H9 (cell line): ENCODE results near the gene C1QB. TPM values are rescaled to one million over a fixed set of nuclear protein-coding genes. Genes with fewer than 3 reads are reported as not detected.

Experiments used
- DNase-seq: peaks from one replicate; pipeline ENCODE4 v3.0.0-alpha.2; 2017
- H2AFZ ChIP-seq: one replicate; pipeline ENCODE4 v1.6.1; 2013; ENCODE audit warnings: mild to moderate bottlenecking, low read length, control low read depth, moderate library complexity
- H2AK5ac ChIP-seq: 2 replicates; pipeline ENCODE4 v1.6.1; 2013; ENCODE audit warnings: low read length, control low read depth, mixed read lengths; ENCODE audit not compliant: insufficient read length
- H2BK120ac ChIP-seq: one replicate; pipeline ENCODE4 v1.6.1; 2013; ENCODE audit warnings: low read depth, mild to moderate bottlenecking, low read length, control low read depth, inconsistent platforms; ENCODE audit not compliant: poor library complexity, severe bottlenecking
- H2BK12ac ChIP-seq: 2 replicates; pipeline ENCODE4 v1.6.1; 2013; ENCODE audit warnings: low read length, control low read depth, mixed read lengths, low read depth; ENCODE audit not compliant: insufficient read length
- H2BK15ac ChIP-seq: 2 replicates; pipeline ENCODE4 v1.6.1; 2013; ENCODE audit warnings: low read depth, low read length, control low read depth
- H2BK20ac ChIP-seq: one replicate; pipeline ENCODE4 v1.6.1; 2013; ENCODE audit warnings: low read depth, mild to moderate bottlenecking, low read length, control low read depth, inconsistent platforms; ENCODE audit not compliant: poor library complexity, severe bottlenecking
- H2BK5ac ChIP-seq: 2 replicates; pipeline ENCODE4 v1.6.1; 2013; ENCODE audit warnings: low read length, control low read depth, mixed read lengths; ENCODE audit not compliant: insufficient read length
- H3K14ac ChIP-seq: 2 replicates; pipeline ENCODE4 v1.6.1; 2013; ENCODE audit warnings: low read length, control low read depth; ENCODE audit not compliant: insufficient read depth
- H3K18ac ChIP-seq: 2 replicates; pipeline ENCODE4 v1.6.1; 2013; ENCODE audit warnings: low read depth, mild to moderate bottlenecking, mixed read lengths, low read length, control low read depth; ENCODE audit not compliant: insufficient read length
- H3K23ac ChIP-seq: 2 replicates; pipeline ENCODE4 v1.6.1; 2013; ENCODE audit warnings: low read length, control low read depth, mixed read lengths, low read depth; ENCODE audit not compliant: insufficient read length
- H3K23me2 ChIP-seq: 2 replicates; pipeline ENCODE4 v1.6.1; 2013; ENCODE audit warnings: low read depth, mild to moderate bottlenecking, mixed read lengths, low read length, control low read depth; ENCODE audit not compliant: insufficient read length, poor library complexity, severe bottlenecking
- H3K27ac ChIP-seq: 2 replicates; pipeline ENCODE4 v1.5.1; 2013; ENCODE audit warnings: low read length, control low read depth, mixed read lengths, low read depth; ENCODE audit not compliant: insufficient read length
- H3K27me3 ChIP-seq: 2 replicates; pipeline ENCODE4 v1.6.1; 2013; ENCODE audit warnings: low read length, control low read depth, inconsistent platforms; ENCODE audit not compliant: insufficient read depth
- H3K4ac ChIP-seq: 2 replicates; pipeline ENCODE4 v1.6.1; 2013; ENCODE audit warnings: low read depth, mild to moderate bottlenecking, control low read depth, inconsistent platforms, low read length, moderate library complexity
- H3K4me1 ChIP-seq: 2 replicates; pipeline ENCODE4 v1.6.1; 2013; ENCODE audit warnings: low read length, control low read depth, inconsistent platforms; ENCODE audit not compliant: insufficient read depth
- H3K4me2 ChIP-seq: 2 replicates; pipeline ENCODE4 v1.6.1; 2013; ENCODE audit warnings: low read length, control low read depth, mixed read lengths; ENCODE audit not compliant: insufficient read length, insufficient read depth
- H3K56ac ChIP-seq: 2 replicates; pipeline ENCODE4 v1.6.1; 2013; ENCODE audit warnings: low read depth, mild to moderate bottlenecking, mixed read lengths, low read length, control low read depth; ENCODE audit not compliant: insufficient read length
- H3K79me1 ChIP-seq: 2 replicates; pipeline ENCODE4 v1.6.1; 2013; ENCODE audit warnings: low read depth, mild to moderate bottlenecking, moderate library complexity, low read length, control low read depth, inconsistent platforms; ENCODE audit not compliant: insufficient read depth, poor library complexity, severe bottlenecking
- H3K79me2 ChIP-seq: 2 replicates; pipeline ENCODE4 v1.6.1; 2013; ENCODE audit warnings: low read length, control low read depth, inconsistent platforms; ENCODE audit not compliant: insufficient read depth
- H3K9ac ChIP-seq: 2 replicates; pipeline ENCODE4 v1.6.1; 2013; ENCODE audit warnings: low read length, control low read depth, mixed read lengths; ENCODE audit not compliant: insufficient read length; ENCODE audit errors: extremely low read depth
- H3K9me3 ChIP-seq: one replicate; pipeline ENCODE4 v1.6.1; 2013; ENCODE audit warnings: low read depth, low read length, inconsistent platforms; ENCODE audit not compliant: control insufficient read depth
- H3T11ph ChIP-seq: one replicate; pipeline ENCODE4 v1.6.1; 2013; ENCODE audit warnings: mild to moderate bottlenecking, low read length, control low read depth, inconsistent platforms
- H4K20me1 ChIP-seq: one replicate; pipeline ENCODE4 v1.6.1; 2013; ENCODE audit not compliant: control insufficient read depth, insufficient read length, insufficient read depth
- H4K5ac ChIP-seq: 2 replicates; pipeline ENCODE4 v1.6.1; 2013; ENCODE audit warnings: low read depth, mild to moderate bottlenecking, mixed read lengths, low read length, control low read depth; ENCODE audit not compliant: insufficient read length
- H4K8ac ChIP-seq: replicated peaks from 2 replicates; pipeline ENCODE4 v1.6.1; 2013; ENCODE audit warnings: low read length, control low read depth, mixed read lengths, low read depth; ENCODE audit not compliant: insufficient read length
- H4K91ac ChIP-seq: 2 replicates; pipeline ENCODE4 v1.6.1; 2013; ENCODE audit warnings: low read depth, mild to moderate bottlenecking, moderate library complexity, mixed read lengths, low read length, control low read depth; ENCODE audit not compliant: insufficient read length
- H3K27ac Mint-ChIP-seq, 3 experiments: 2 replicates in 2 of 3; 3 replicates in 1 of 3; pipeline ENCODE4 v1.8.0; 2020 to 2021; ENCODE audit warnings: mixed read lengths in 3 of 3, mild to moderate bottlenecking in 1 of 3, moderate library complexity in 1 of 3
- H3K27me3 Mint-ChIP-seq: 2 replicates; pipeline ENCODE4 v1.8.0; 2021; ENCODE audit warnings: low read depth, mild to moderate bottlenecking, moderate library complexity, mixed read lengths
- H3K36me3 Mint-ChIP-seq, 3 experiments: 2 replicates in 2 of 3; 3 replicates in 1 of 3; pipeline ENCODE4 v1.8.0; 2020 to 2021; ENCODE audit warnings: low read depth in 3 of 3, mixed read lengths in 3 of 3; ENCODE audit not compliant: insufficient read depth in 1 of 3
- H3K4me1 Mint-ChIP-seq, 2 experiments: 2 replicates each; pipeline ENCODE4 v1.8.0; 2020; ENCODE audit warnings: mixed read lengths in 2 of 2
- H3K4me3 Mint-ChIP-seq, 2 experiments: 2 replicates in 1 of 2; 3 replicates in 1 of 2; pipeline ENCODE4 v1.8.0; 2020 to 2021; ENCODE audit warnings: mild to moderate bottlenecking in 2 of 2, mixed read lengths in 2 of 2, moderate library complexity in 1 of 2
- H3K9me3 Mint-ChIP-seq, 2 experiments: 2 replicates in 1 of 2; 3 replicates in 1 of 2; pipeline ENCODE4 v1.8.0; 2020; ENCODE audit warnings: mild to moderate bottlenecking in 2 of 2, mixed read lengths in 2 of 2, moderate library complexity in 1 of 2
- WGBS: extraction: QIAGEN DNeasy Blood & Tissue Kit; methylation state at CpG from one replicate; pipeline ENCODE4 v1.1.7; 2013; ENCODE audit warnings: missing lambda C conversion rate, low lambda C conversion rate, mixed read lengths; ENCODE audit not compliant: insufficient read length; ENCODE audit errors: extremely low coverage; 5-methylcytosine and 5-hydroxymethylcytosine counted together
- total RNA-seq: library from RNA; stranded (reverse); gene quantifications from 2 replicates; pipeline ENCODE4 v1.2.1, GENCODE V29; 2021
- TF ChIP-seq, protein P1 (sequence below): fragments of 200-600 bp; sonication (generic); conservative IDR thresholded peaks from 3 replicates; pipeline ENCODE4 v1.8.0; 2021; ENCODE audit warnings: antibody characterized with exemption, mild to moderate bottlenecking

Gene C1QB
- total RNA-seq, 1 experiment from 2014 or later, result not detected

- no peaks in the 10 kb centered on the region for H3K4me1 ChIP-seq
- no peaks in the 10 kb centered on the region for H3K9me3 Mint-ChIP-seq
- H3K56ac ChIP-seq, result no peak overlapping the region
- no peak overlapping the region for H2AFZ ChIP-seq
- H3K27ac ChIP-seq, result no peak overlapping the region
- H3K4me3 Mint-ChIP-seq, result no peak overlapping the region; a peak in 1 of 5 replicates
- no CpG with 5 or more reads among the region's 8 CpGs for WGBS
- H2BK120ac ChIP-seq, result no peak overlapping the region
- H3K23me2 ChIP-seq, result no peaks in the 10 kb centered on the region
- H3K4me2 ChIP-seq, result no peak overlapping the region
- H3K36me3 Mint-ChIP-seq, result no peaks in the 10 kb centered on the region
- DNase-seq, result no peak
- H3K9ac ChIP-seq, result no peak overlapping the region
- no peak overlapping the region for H4K8ac ChIP-seq
- no peak overlapping the region for H2BK20ac ChIP-seq
- no peak overlapping the region for H3K18ac ChIP-seq
- no peak overlapping the region for H2AK5ac ChIP-seq
- no peak overlapping the region for H3T11ph ChIP-seq
- no peaks in the 10 kb centered on the region for H3K9me3 ChIP-seq
- H2BK5ac ChIP-seq, result no peak overlapping the region
- H3K4ac ChIP-seq, result no peak overlapping the region
- peaks cover 6 to 9% of the 10 kb centered on the region in 2 experiments for H3K4me1 Mint-ChIP-seq
- H2BK12ac ChIP-seq, result no peak overlapping the region
- H3K79me1 ChIP-seq, result no peaks in the 10 kb centered on the region
- H3K27ac Mint-ChIP-seq, result no peak overlapping the region; a peak in 1 of 7 replicates
- H3K79me2 ChIP-seq, result no peaks in the 10 kb centered on the region
- no peak overlapping the region for H4K91ac ChIP-seq
- peaks cover 15% of the 10 kb centered on the region for H3K27me3 Mint-ChIP-seq
- no peak overlapping the region for H4K5ac ChIP-seq
- H3K23ac ChIP-seq, result no peak overlapping the region
- no peaks in the 10 kb centered on the region for H3K27me3 ChIP-seq
- H3K14ac ChIP-seq, result no peak overlapping the region
- peaks cover 3% of the 10 kb centered on the region for H4K20me1 ChIP-seq
- TF ChIP-seq, protein P1, sequence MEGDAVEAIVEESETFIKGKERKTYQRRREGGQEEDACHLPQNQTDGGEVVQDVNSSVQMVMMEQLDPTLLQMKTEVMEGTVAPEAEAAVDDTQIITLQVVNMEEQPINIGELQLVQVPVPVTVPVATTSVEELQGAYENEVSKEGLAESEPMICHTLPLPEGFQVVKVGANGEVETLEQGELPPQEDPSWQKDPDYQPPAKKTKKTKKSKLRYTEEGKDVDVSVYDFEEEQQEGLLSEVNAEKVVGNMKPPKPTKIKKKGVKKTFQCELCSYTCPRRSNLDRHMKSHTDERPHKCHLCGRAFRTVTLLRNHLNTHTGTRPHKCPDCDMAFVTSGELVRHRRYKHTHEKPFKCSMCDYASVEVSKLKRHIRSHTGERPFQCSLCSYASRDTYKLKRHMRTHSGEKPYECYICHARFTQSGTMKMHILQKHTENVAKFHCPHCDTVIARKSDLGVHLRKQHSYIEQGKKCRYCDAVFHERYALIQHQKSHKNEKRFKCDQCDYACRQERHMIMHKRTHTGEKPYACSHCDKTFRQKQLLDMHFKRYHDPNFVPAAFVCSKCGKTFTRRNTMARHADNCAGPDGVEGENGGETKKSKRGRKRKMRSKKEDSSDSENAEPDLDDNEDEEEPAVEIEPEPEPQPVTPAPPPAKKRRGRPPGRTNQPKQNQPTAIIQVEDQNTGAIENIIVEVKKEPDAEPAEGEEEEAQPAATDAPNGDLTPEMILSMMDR, result no peak
- no peak overlapping the region for H2BK15ac ChIP-seq
Measured at GRCh38 chr1:22641247-22641646, 11.8 kb upstream of the C1QB start.
